Suprapubic skin (tissue), 4 donors: ENCODE data around the gene GSTO1.

Experiments used
- CTCF ChIP-seq, 2 donors: fragments of 200-600 bp in 1 of 2; fragments of 450-650 bp in 1 of 2; sonication (generic) in 1 of 2; IDR thresholded peaks; one replicate each; pipeline ENCODE4 v1.5.1; 2016 to 2019; ENCODE audit warnings: antibody characterized with exemption in 2 of 2, mild to moderate bottlenecking in 1 of 2, moderate library complexity in 1 of 2
- POLR2A ChIP-seq, 2 donors: fragments of 450-650 bp; IDR thresholded peaks; one replicate each; pipeline ENCODE4 v1.6.1; 2017; ENCODE audit warnings: antibody characterized with exemption in 2 of 2, mild to moderate bottlenecking in 2 of 2, moderate library complexity in 2 of 2
- POLR2AphosphoS5 ChIP-seq, 3 donors: sonication (generic); formaldehyde crosslinking; IDR thresholded peaks; one replicate each; pipeline ENCODE4 v1.6.1; 2017; ENCODE audit warnings: antibody characterized with exemption in 3 of 3

- TF ChIP-seq POLR2AphosphoS5 (IDR thresholded peaks at IDR 0.05), result no peak
- no peak for TF ChIP-seq CTCF (IDR thresholded peaks at IDR 0.05)
- no peak for TF ChIP-seq POLR2A (IDR thresholded peaks at IDR 0.05)
Measured at GRCh38 chr10:104232613-104233102, 22.0 kb upstream of the GSTO1 start.
